GM08714 (cell line): ENCODE measurements around the gene TICRR.

Experiments used
- H3K4me3 ChIP-seq: fragments of 200-500 bp; sonication (Bioruptor generic); 2 replicates; pipeline ENCODE4 v1.5.1; 2014; ENCODE audit warnings: mild to moderate bottlenecking, low read length, inconsistent platforms
- ZNF274 ChIP-seq: IDR thresholded peaks from 2 replicates; pipeline ENCODE4 v1.6.1; 2012; ENCODE audit warnings: mild to moderate bottlenecking, low read depth, low read length

Gene TICRR

GRCh38 chr15:89628806-89629715 lies 53.8 kb downstream of the TICRR start:
- no peak for TF ChIP-seq ZNF274
- no peak overlapping the region for H3K4me3 ChIP-seq

- TF ChIP-seq ZNF274, result no peak
- H3K4me3 ChIP-seq, result no peak overlapping the region
Measured at GRCh38 chr15:89629829-89630228, 54.6 kb downstream of the TICRR start.

GRCh38 chr15:89630260-89630659 lies 55.0 kb downstream of the TICRR start:
- H3K4me3 ChIP-seq, result no peak overlapping the region
- TF ChIP-seq ZNF274, result no peak

- TF ChIP-seq ZNF274, result no peak
- no peak overlapping the region for H3K4me3 ChIP-seq
Measured at GRCh38 chr15:89630974-89631901, 56.0 kb downstream of the TICRR start.

GRCh38 chr15:89631902-89632264 lies 56.6 kb downstream of the TICRR start:
- no peak overlapping the region for H3K4me3 ChIP-seq
- no peak for TF ChIP-seq ZNF274

GRCh38 chr15:89632563-89633430 lies 57.5 kb downstream of the TICRR start:
- no peak overlapping the region for H3K4me3 ChIP-seq
- TF ChIP-seq ZNF274, result no peak

GRCh38 chr15:89633585-89633984 lies 58.3 kb downstream of the TICRR start:
- no peak overlapping the region for H3K4me3 ChIP-seq
- TF ChIP-seq ZNF274, result no peak

GRCh38 chr15:89640245-89640644 lies 65.0 kb downstream of the TICRR start:
- H3K4me3 ChIP-seq, result no peak overlapping the region
- no peak for TF ChIP-seq ZNF274

- TF ChIP-seq ZNF274, result no peak
- no peak overlapping the region for H3K4me3 ChIP-seq
Measured at GRCh38 chr15:89641053-89641452, 65.8 kb downstream of the TICRR start.

GRCh38 chr15:89642106-89642505 lies 66.8 kb downstream of the TICRR start:
- no peak for TF ChIP-seq ZNF274
- no peak overlapping the region for H3K4me3 ChIP-seq

GRCh38 chr15:89645680-89646079 lies 70.4 kb downstream of the TICRR start:
- TF ChIP-seq ZNF274, result no peak
- H3K4me3 ChIP-seq, result no peak overlapping the region

GRCh38 chr15:89646416-89647141 lies 71.3 kb downstream of the TICRR start:
- no peak for TF ChIP-seq ZNF274

GRCh38 chr15:89647191-89647851 lies 72.1 kb downstream of the TICRR start:
- H3K4me3 ChIP-seq, result no peak overlapping the region
- TF ChIP-seq ZNF274, result no peak

More at GRCh38 chr15:89646416-89647141, 71.3 kb downstream of the TICRR start:
- no peak overlapping the region for H3K4me3 ChIP-seq
